D721Med (cell line): ENCODE data around the gene CDRT15L2.
"Not testable (repeated sequence)": the region's sequence is repeated elsewhere in the genome, so short reads cannot be mapped to it uniquely, and the experiment has no call there.

Experiments used
- DNase-seq: peaks from one replicate; pipeline ENCODE4 v3.0.0; 2011; ENCODE audit warnings: low spot score; ENCODE audit not compliant: insufficient read length
- FAIRE-seq: peaks from 2 replicates; lab custom pipeline; 2011; peaks lifted over from hg19 to GRCh38; lab: Jason Lieb, UNC
- TF ChIP-seq, protein P1 (sequence below): IDR thresholded peaks from 2 replicates; pipeline ENCODE4 v1.5.1; 2012; ENCODE audit warnings: mild to moderate bottlenecking, control low read depth; ENCODE audit not compliant: insufficient read depth; ENCODE audit errors: missing control alignments

The CDRT15L2 gene

GRCh38 chr17:20611309-20611708 lies 31.8 kb downstream of the CDRT15L2 start:
- DNase-seq: no peak
- TF ChIP-seq, protein P1, sequence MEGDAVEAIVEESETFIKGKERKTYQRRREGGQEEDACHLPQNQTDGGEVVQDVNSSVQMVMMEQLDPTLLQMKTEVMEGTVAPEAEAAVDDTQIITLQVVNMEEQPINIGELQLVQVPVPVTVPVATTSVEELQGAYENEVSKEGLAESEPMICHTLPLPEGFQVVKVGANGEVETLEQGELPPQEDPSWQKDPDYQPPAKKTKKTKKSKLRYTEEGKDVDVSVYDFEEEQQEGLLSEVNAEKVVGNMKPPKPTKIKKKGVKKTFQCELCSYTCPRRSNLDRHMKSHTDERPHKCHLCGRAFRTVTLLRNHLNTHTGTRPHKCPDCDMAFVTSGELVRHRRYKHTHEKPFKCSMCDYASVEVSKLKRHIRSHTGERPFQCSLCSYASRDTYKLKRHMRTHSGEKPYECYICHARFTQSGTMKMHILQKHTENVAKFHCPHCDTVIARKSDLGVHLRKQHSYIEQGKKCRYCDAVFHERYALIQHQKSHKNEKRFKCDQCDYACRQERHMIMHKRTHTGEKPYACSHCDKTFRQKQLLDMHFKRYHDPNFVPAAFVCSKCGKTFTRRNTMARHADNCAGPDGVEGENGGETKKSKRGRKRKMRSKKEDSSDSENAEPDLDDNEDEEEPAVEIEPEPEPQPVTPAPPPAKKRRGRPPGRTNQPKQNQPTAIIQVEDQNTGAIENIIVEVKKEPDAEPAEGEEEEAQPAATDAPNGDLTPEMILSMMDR: no peak
- FAIRE-seq: no peak

DNA sequence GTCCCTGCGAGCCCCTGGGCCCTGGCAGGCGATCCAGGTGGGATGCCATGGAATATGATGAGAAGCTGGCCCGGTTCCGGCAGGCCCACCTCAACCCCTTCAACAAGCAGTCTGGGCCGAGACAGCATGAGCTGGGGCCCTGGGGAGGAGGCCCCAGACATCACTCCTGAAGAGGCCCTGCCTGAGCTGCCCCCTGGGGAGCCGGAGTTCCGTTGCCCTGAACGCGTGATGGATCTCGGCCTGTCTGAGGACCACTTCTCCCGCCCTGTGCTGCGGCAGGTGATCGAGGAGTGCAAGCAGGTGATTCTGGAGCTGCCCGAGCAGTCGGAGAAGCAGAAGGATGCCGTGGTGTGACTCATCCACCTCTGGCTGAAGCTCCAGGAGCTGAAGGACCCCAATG lies 33.1 kb downstream of the CDRT15L2 start:
- DNase-seq: no peak
- FAIRE-seq: no peak
- TF ChIP-seq, protein P1: no peak

DNA sequence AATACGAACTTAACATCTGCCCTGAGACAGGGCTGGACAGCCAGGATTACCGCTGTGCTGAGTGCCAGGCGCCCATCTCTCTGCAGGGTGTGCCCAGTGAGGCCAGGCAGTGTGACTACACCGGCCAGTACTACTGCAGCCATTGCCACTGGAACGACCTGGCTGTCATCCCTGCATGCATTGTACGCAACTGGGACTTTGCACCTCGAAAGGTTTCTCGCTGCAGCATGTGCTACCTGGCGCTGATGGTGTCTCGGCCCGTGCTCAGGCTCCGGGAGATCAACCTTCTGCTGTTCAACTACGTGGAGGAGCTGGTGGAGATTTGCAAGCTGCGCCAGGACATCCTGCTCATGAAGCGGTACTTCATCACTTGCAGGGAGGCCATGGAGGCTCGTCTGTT lies 33.7 kb downstream of the CDRT15L2 start:
- TF ChIP-seq, protein P1: no peak
- FAIRE-seq (no peak), DNase-seq (no peak)

- DNase-seq: no peak
- TF ChIP-seq, protein P1: no peak
- no peak for FAIRE-seq
These were observed 34.4 kb downstream of the CDRT15L2 start for GRCh38 chr17:20613905-20614304.

GRCh38 chr17:20615461-20615860 lies 35.9 kb downstream of the CDRT15L2 start:
- DNase-seq, FAIRE-seq: not testable (repeated sequence)
